ENCODE data around the gene TNFSF15. TPM values are rescaled to one million over a fixed set of nuclear protein-coding genes. Genes with fewer than 3 reads are reported as not detected.

The TNFSF15 gene
- total RNA-seq, 4 donors from 2014 or later: not detected

DNA sequence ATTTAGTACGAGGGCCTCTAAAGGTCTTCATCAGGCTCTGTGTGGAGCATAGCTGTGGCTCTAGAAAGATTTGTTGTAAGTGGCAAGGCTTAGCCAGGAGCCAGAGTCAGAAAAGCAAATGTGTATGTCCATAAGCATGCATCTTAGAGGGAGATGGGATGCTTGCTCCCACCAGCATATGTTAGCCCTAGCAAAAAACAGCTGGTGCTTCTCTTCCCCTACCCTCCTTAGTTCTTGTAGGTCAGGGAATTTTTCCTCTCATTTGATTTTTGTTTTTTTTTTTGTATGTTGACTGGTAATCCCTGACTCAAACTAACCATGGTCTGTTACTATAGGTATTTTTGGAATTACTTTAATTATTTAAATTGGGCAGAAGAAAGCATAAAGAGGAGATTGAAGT, 7.7 kb downstream of the TNFSF15 start:
- H3K4me1 ChIP-seq: no peaks in the 10 kb centered on the region
- H3K36me3 ChIP-seq: no peaks in the 10 kb centered on the region
- H3K9me3 ChIP-seq: no peaks in the 10 kb centered on the region
- no peak overlapping the region for H3K4me3 ChIP-seq
- H3K27ac ChIP-seq: no peak overlapping the region
- no peak for DNase-seq
- TF ChIP-seq, protein P1, sequence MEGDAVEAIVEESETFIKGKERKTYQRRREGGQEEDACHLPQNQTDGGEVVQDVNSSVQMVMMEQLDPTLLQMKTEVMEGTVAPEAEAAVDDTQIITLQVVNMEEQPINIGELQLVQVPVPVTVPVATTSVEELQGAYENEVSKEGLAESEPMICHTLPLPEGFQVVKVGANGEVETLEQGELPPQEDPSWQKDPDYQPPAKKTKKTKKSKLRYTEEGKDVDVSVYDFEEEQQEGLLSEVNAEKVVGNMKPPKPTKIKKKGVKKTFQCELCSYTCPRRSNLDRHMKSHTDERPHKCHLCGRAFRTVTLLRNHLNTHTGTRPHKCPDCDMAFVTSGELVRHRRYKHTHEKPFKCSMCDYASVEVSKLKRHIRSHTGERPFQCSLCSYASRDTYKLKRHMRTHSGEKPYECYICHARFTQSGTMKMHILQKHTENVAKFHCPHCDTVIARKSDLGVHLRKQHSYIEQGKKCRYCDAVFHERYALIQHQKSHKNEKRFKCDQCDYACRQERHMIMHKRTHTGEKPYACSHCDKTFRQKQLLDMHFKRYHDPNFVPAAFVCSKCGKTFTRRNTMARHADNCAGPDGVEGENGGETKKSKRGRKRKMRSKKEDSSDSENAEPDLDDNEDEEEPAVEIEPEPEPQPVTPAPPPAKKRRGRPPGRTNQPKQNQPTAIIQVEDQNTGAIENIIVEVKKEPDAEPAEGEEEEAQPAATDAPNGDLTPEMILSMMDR (IDR thresholded peaks at IDR 0.05 in 4 of 5, conservative IDR thresholded peaks at IDR 0.05 in 1 of 5): no peak
- no peak for TF ChIP-seq POLR2A (IDR thresholded peaks at IDR 0.05)
- H3K27me3 ChIP-seq: no peaks in the 10 kb centered on the region
- no peak for ATAC-seq
- in situ Hi-C loops (cut with MboI; ENCODE audit: low sequenced_read_pairs in 4 of 4) (no loop called here), intact Hi-C loops (cut with DNase I; ENCODE audit: low total_unique reads) (no loop called here)

DNA sequence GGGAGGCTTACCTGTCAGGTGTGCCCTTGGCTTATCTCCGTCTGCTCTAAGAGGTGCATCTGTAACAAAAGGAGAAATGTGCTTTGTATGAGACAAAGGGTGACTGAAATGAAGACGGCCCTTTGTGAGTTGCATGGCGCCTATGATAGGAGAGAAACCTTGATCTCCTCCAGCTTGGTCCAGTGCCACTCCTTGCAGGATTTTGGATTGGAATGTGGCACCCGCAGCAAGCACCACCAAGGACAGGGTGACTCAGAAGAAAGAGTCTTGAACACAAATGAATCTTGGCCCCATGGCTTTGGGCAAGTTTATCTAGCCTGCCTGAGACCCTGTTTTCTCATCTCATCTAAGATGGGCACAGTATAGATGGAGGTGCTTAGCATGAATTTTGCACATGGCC, 13.4 kb downstream of the TNFSF15 start:
- intact Hi-C loops (cut with DNase I; ENCODE audit: low total_unique reads): no loop called here
- in situ Hi-C loops (cut with MboI; ENCODE audit: low sequenced_read_pairs in 4 of 4): no loop called here
- Histone ChIP-seq H3K27me3 (no peaks in the 10 kb centered on the region), H3K27ac (no peak overlapping the region), H3K4me3 (no peak overlapping the region), H3K36me3 (no peaks in the 10 kb centered on the region), H3K9me3 (no peaks in the 10 kb centered on the region), H3K4me1 (no peaks in the 10 kb centered on the region)
- no peak for ATAC-seq
- TF ChIP-seq, protein P1 (IDR thresholded peaks at IDR 0.05 in 4 of 5, conservative IDR thresholded peaks at IDR 0.05 in 1 of 5): no peak
- DNase-seq: no peak

DNA sequence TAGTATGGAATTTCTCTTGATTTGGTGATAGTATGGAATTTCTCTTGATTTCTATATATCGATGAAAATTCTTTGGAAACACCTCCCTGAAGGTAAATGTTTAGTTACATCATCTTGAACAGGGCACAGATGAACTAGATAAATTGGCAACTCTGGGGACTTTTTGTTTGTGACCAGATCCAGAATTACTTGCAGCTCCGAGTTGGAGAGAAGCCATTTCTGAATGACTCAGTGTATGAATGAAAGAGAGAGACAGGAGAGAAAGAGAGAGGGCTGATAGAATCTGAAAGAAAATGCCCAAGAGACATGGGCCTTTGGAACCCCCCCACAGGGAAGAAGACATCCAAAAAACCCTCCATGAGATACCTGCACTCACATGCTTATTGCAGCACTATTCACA, 14.1 kb downstream of the TNFSF15 start:
- TF ChIP-seq, protein P1 (IDR thresholded peaks at IDR 0.05 in 4 of 5, conservative IDR thresholded peaks at IDR 0.05 in 1 of 5): no peak
- TF ChIP-seq POLR2A (IDR thresholded peaks at IDR 0.05): no peak
- no peak overlapping the region for H3K4me3 ChIP-seq
- no peaks in the 10 kb centered on the region for H3K4me1 ChIP-seq
- in situ Hi-C loops (cut with MboI; ENCODE audit: low sequenced_read_pairs in 4 of 4) (no loop called here), intact Hi-C loops (cut with DNase I; ENCODE audit: low total_unique reads) (no loop called here)
- H3K27ac ChIP-seq: no peak overlapping the region
- ATAC-seq (no peak), DNase-seq (no peak)
- H3K27me3 ChIP-seq: no peaks in the 10 kb centered on the region
- H3K9me3 ChIP-seq: no peaks in the 10 kb centered on the region
- no peaks in the 10 kb centered on the region for H3K36me3 ChIP-seq

DNA sequence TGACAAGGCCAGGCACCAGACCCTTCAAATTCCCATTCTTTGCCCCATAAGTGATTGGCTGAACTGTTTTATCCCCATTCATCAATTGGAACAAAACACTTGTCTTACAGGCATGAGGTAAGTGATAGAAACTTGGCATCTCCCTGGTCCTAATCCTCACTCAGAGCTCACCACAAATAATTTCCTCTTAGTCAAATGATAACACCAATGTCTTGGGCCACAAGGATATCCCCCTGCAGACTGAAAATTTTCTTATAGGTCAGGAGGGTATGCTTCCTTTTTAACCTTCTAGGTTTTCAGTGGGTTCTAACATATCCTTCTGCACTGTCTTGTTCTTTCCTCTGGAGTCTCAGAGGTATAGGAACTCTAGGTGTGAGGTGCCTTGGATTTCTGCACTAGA, 14.5 kb downstream of the TNFSF15 start:
- no peak for ATAC-seq
- no peaks in the 10 kb centered on the region for H3K27me3 ChIP-seq
- no peak for DNase-seq
- H3K9me3 ChIP-seq: no peaks in the 10 kb centered on the region
- in situ Hi-C loops (cut with MboI; ENCODE audit: low sequenced_read_pairs in 4 of 4) (no loop called here), intact Hi-C loops (cut with DNase I; ENCODE audit: low total_unique reads) (no loop called here)
- no peak overlapping the region for H3K4me3 ChIP-seq
- TF ChIP-seq, protein P1 (IDR thresholded peaks at IDR 0.05 in 4 of 5, conservative IDR thresholded peaks at IDR 0.05 in 1 of 5): no peak
- TF ChIP-seq POLR2A (IDR thresholded peaks at IDR 0.05): no peak
- H3K27ac ChIP-seq: no peak overlapping the region
- no peaks in the 10 kb centered on the region for H3K4me1 ChIP-seq
- no peaks in the 10 kb centered on the region for H3K36me3 ChIP-seq

DNA sequence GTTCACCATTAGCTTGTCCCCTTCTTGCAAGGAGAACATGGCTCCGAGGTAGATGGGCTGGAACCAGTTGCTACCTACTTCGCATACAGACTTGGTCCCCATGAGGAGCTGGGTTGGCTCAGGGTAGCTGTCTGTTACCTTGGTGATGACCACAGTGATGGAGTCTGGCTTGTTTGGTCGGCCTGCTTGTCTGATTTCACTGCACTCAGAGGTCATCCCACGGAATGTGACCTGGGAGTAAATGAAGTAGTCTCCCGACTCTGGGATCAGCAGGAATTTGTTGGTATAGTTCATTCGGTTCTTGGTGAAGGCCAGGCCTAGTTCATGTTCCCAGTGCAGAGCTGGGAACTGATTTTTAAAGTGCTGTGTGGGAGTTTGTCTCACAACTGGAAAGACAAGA, 15.3 kb downstream of the TNFSF15 start:
- intact Hi-C loops (cut with DNase I; ENCODE audit: low total_unique reads): no loop called here

More for the DNA sequence above, 15.3 kb downstream of the TNFSF15 start:
- TF ChIP-seq, protein P1 (IDR thresholded peaks at IDR 0.05 in 4 of 5, conservative IDR thresholded peaks at IDR 0.05 in 1 of 5): no peak
- TF ChIP-seq POLR2A (IDR thresholded peaks at IDR 0.05): no peak
- Histone ChIP-seq H3K9me3 (no peaks in the 10 kb centered on the region), H3K4me1 (no peaks in the 10 kb centered on the region), H3K27ac (no peak overlapping the region), H3K27me3 (no peaks in the 10 kb centered on the region), H3K4me3 (no peak overlapping the region), H3K36me3 (no peaks in the 10 kb centered on the region)
- no peak for ATAC-seq
- no peak for DNase-seq
- in situ Hi-C loops (cut with MboI; ENCODE audit: low sequenced_read_pairs in 4 of 4): no loop called here
